WTC11 (cell line): ENCODE measurements around the gene TMX2. TPM values are rescaled to one million over a fixed set of nuclear protein-coding genes. Genes with fewer than 3 reads are reported as not detected.
A peak's percentile ranks its signal among the peaks of the same experiment; 100 is the strongest.

Experiments used
- ATAC-seq: fragments of 200-7000 bp; cut with Tn5 transposase; 2 replicates; pipeline ENCODE4 v1.10.0; 2021; ENCODE audit warnings: mild to moderate bottlenecking, moderate library complexity
- CTCF ChIA-PET: fragments of 300-600 bp; sonication (Branson Sonifier 250); formaldehyde crosslinking; loops from one replicate; lab custom pipeline; 2021; ENCODE audit warnings: antibody characterized with exemption; lab: Charles Lee
- POLR2A ChIA-PET: fragments of 350-600 bp; sonication (Branson Sonifier 250); formaldehyde crosslinking; loops from one replicate; lab custom pipeline; 2021; ENCODE audit warnings: antibody characterized with exemption; lab: Charles Lee
- DNase-seq: peaks from one replicate; pipeline ENCODE4 v3.0.0; 2021; ENCODE audit warnings: low spot score
- H3K27ac Mint-ChIP-seq: 2 replicates; pipeline ENCODE4 v1.8.0; 2021; ENCODE audit warnings: mixed read lengths
- H3K27me3 Mint-ChIP-seq: 2 replicates; pipeline ENCODE4 v1.8.0; 2021; ENCODE audit warnings: low read depth, mild to moderate bottlenecking, moderate library complexity, mixed read lengths
- H3K36me3 Mint-ChIP-seq: 2 replicates; pipeline ENCODE4 v1.8.0; 2021; ENCODE audit warnings: mixed read lengths
- H3K4me1 Mint-ChIP-seq: 2 replicates; pipeline ENCODE4 v1.8.0; 2022; ENCODE audit warnings: mixed read lengths
- H3K4me3 Mint-ChIP-seq: 2 replicates; pipeline ENCODE4 v1.8.0; 2021; ENCODE audit warnings: mild to moderate bottlenecking, moderate library complexity, mixed read lengths
- H3K9me3 Mint-ChIP-seq: 2 replicates; pipeline ENCODE4 v1.8.0; 2021; ENCODE audit warnings: mixed read lengths
- ARID4B ChIP-seq: sonication (generic); formaldehyde crosslinking; IDR thresholded peaks from 2 replicates; pipeline ENCODE4 v1.8.0; 2023; ENCODE audit warnings: missing genetic modification reagents, mild to moderate bottlenecking, borderline replicate concordance
- ATF1 ChIP-seq: sonication (generic); formaldehyde crosslinking; IDR thresholded peaks from 2 replicates; pipeline ENCODE4 v1.8.1; 2023; ENCODE audit warnings: mild to moderate bottlenecking, moderate library complexity, missing genetic modification reagents
- ATF3 ChIP-seq: sonication (generic); formaldehyde crosslinking; conservative IDR thresholded peaks from 2 replicates; pipeline ENCODE4 v1.8.1; 2022; ENCODE audit warnings: mild to moderate bottlenecking, missing genetic modification reagents
- ATF6 ChIP-seq: sonication (generic); formaldehyde crosslinking; IDR thresholded peaks from 2 replicates; pipeline ENCODE4 v1.8.1; 2023; ENCODE audit warnings: mild to moderate bottlenecking, missing genetic modification reagents
- FOXJ3 ChIP-seq: sonication (generic); formaldehyde crosslinking; IDR thresholded peaks from 2 replicates; pipeline ENCODE4 v1.9.0; 2021; ENCODE audit warnings: missing genetic modification reagents, mild to moderate bottlenecking, borderline replicate concordance
- HMGA2 ChIP-seq: fragments of 250-450 bp; sonication (Bioruptor Pico); IDR thresholded peaks from 2 replicates; pipeline ENCODE4 v1.4.0; 2021; ENCODE audit warnings: mild to moderate bottlenecking, moderate library complexity
- KAT7 ChIP-seq: sonication (generic); formaldehyde crosslinking; IDR thresholded peaks from 2 replicates; pipeline ENCODE4 v1.8.1; 2023; ENCODE audit warnings: missing genetic modification reagents, mild to moderate bottlenecking, borderline replicate concordance
- MLX ChIP-seq: sonication (generic); formaldehyde crosslinking; IDR thresholded peaks from 2 replicates; pipeline ENCODE4 v1.8.1; 2023; ENCODE audit warnings: mild to moderate bottlenecking, missing genetic modification reagents, moderate library complexity
- NFYB ChIP-seq: sonication (generic); formaldehyde crosslinking; conservative IDR thresholded peaks from 2 replicates; pipeline ENCODE4 v1.8.0; 2022; ENCODE audit warnings: low read depth, missing genetic modification reagents
- NR1H2 ChIP-seq: sonication (generic); formaldehyde crosslinking; IDR thresholded peaks from 2 replicates; pipeline ENCODE4 v1.9.0; 2021; ENCODE audit warnings: mild to moderate bottlenecking, moderate library complexity, missing genetic modification reagents
- NR2C2 ChIP-seq: sonication (generic); formaldehyde crosslinking; IDR thresholded peaks from 2 replicates; pipeline ENCODE4 v1.8.0; 2022; ENCODE audit warnings: mild to moderate bottlenecking, missing genetic modification reagents
- NR3C1 ChIP-seq: sonication (generic); formaldehyde crosslinking; conservative IDR thresholded peaks from 2 replicates; pipeline ENCODE4 v1.8.1; 2023; ENCODE audit warnings: low read depth, mild to moderate bottlenecking, missing genetic modification reagents
- RELA ChIP-seq: sonication (generic); formaldehyde crosslinking; IDR thresholded peaks from 2 replicates; pipeline ENCODE4 v1.8.1; 2022; ENCODE audit warnings: missing genetic modification reagents, mild to moderate bottlenecking, borderline replicate concordance
- SMAD3 ChIP-seq: sonication (generic); formaldehyde crosslinking; IDR thresholded peaks from 2 replicates; pipeline ENCODE4 v1.8.0; 2022; ENCODE audit warnings: missing genetic modification reagents, mild to moderate bottlenecking, borderline replicate concordance
- SP1 ChIP-seq: sonication (generic); formaldehyde crosslinking; conservative IDR thresholded peaks from 2 replicates; pipeline ENCODE4 v1.8.1; 2022; ENCODE audit warnings: missing genetic modification reagents
- TEAD4 ChIP-seq: sonication (generic); formaldehyde crosslinking; IDR thresholded peaks from 2 replicates; pipeline ENCODE4 v1.8.0; 2022; ENCODE audit warnings: mild to moderate bottlenecking, missing genetic modification reagents
- ZNF138 ChIP-seq: sonication (generic); formaldehyde crosslinking; conservative IDR thresholded peaks from 2 replicates; pipeline ENCODE4 v1.8.1; 2022; ENCODE audit warnings: mild to moderate bottlenecking, moderate library complexity, missing genetic modification reagents
- ZNF219 ChIP-seq: sonication (generic); formaldehyde crosslinking; IDR thresholded peaks from 2 replicates; pipeline ENCODE4 v1.8.0; 2023; ENCODE audit warnings: missing genetic modification reagents, mild to moderate bottlenecking, borderline replicate concordance
- ZNF232 ChIP-seq: sonication (generic); formaldehyde crosslinking; IDR thresholded peaks from 2 replicates; pipeline ENCODE4 v1.8.0; 2022; ENCODE audit warnings: mild to moderate bottlenecking, missing genetic modification reagents
- ZNF512 ChIP-seq: sonication (generic); formaldehyde crosslinking; IDR thresholded peaks from 2 replicates; pipeline ENCODE4 v1.8.1; 2022; ENCODE audit warnings: missing genetic modification reagents, borderline replicate concordance
- ZNF671 ChIP-seq: fragments of 250-450 bp; sonication (Bioruptor Pico); IDR thresholded peaks from 2 replicates; pipeline ENCODE4 v1.8.0; 2021; ENCODE audit warnings: mild to moderate bottlenecking
- total RNA-seq: library from RNA; stranded (reverse); gene quantifications from 3 replicates; pipeline ENCODE4 v1.2.3, GENCODE V29; 2021
- TF ChIP-seq, protein P1 (sequence below): fragments of 250-450 bp; sonication (Bioruptor Pico); IDR thresholded peaks from 2 replicates; pipeline ENCODE4 v1.8.0; 2021; ENCODE audit warnings: mild to moderate bottlenecking
- TF ChIP-seq, protein P2 (sequence below): sonication (generic); formaldehyde crosslinking; IDR thresholded peaks from 2 replicates; pipeline ENCODE4 v1.8.1; 2023; ENCODE audit warnings: mild to moderate bottlenecking, missing genetic modification reagents

Gene TMX2
- total RNA-seq, 1 experiment from 2014 or later, result 85.4 TPM

- H3K4me1 Mint-ChIP-seq, result peaks cover 34% of the 10 kb centered on the region
- no peak for ATAC-seq
- peaks cover 7% of the 10 kb centered on the region; the same call in 1 of the 2 replicates for H3K36me3 Mint-ChIP-seq
- no peaks in the 10 kb centered on the region for H3K9me3 Mint-ChIP-seq
- H3K4me3 Mint-ChIP-seq, result no peak overlapping the region
- H3K27ac Mint-ChIP-seq, result peak overlapping the region; percentile 95
- TF ChIP-seq ZNF219 (CRISPR knock-in tag) (no peak), ARID4B (no peak), SMAD3 (CRISPR knock-in tag) (no peak), NR1H2 (CRISPR knock-in tag) (no peak), HMGA2 (CRISPR knock-in tag) (no peak), KAT7 (CRISPR knock-in tag) (no peak), ZNF232 (CRISPR knock-in tag) (no peak), ATF3 (CRISPR knock-in tag) (no peak), NR2C2 (CRISPR knock-in tag) (no peak), NR3C1 (CRISPR knock-in tag) (no peak), ATF6 (no peak), SP1 (CRISPR knock-in tag) (no peak)
- ChIA-PET POLR2A (no interaction called here), CTCF (interaction anchor here (0.9 to 2.9 kb wide), 2 partner anchors 64 to 73 kb away, joined by 3 to 15 read pairs; no protein-coding TSS in a partner anchor)
- no peak for DNase-seq
- no peaks in the 10 kb centered on the region for H3K27me3 Mint-ChIP-seq
Observed at GRCh38 chr11:57727185-57727584, 14.8 kb downstream of the TMX2 start.

DNA sequence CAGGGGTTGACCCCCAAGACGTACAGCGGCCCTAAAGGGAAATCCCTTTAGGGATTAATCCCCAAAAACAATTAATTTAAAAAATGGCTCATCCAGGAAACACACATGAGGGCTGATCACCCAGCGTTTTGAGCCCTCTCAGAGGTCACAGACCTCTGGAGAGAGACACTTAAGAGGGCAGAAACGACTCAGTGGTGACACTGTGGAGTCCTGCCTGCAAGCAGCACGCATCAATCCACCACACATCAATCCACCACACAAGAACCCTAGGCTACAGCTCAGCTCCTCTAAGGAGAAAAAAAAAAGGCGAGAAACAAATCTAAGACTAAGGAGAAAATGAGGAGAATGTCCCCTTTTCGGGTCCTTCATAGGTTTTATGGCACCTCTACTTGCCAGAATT is 16.4 kb downstream of the TMX2 start:
- DNase-seq (no peak), ATAC-seq (peak; percentile 70)
- CTCF ChIA-PET, result interaction anchor here (0.5 to 2.9 kb wide), 4 partner anchors 15 to 272 kb away, joined by 3 to 15 read pairs (median 4); no protein-coding TSS in a partner anchor
- Mint-ChIP-seq H3K36me3 (peaks cover 7% of the 10 kb centered on the region; the same call in 1 of the 2 replicates), H3K27me3 (no peaks in the 10 kb centered on the region), H3K27ac (peak overlapping the region; percentile 95), H3K4me1 (peaks cover 35% of the 10 kb centered on the region), H3K9me3 (no peaks in the 10 kb centered on the region), H3K4me3 (peak overlapping the region; percentile 30)
- POLR2A ChIA-PET, result interaction anchor here (0.5 to 1.0 kb wide), 2 partner anchors 12 to 39 kb away, joined by 3 to 4 read pairs; partner anchors contain the start of gene SELENOH
- TF ChIP-seq FOXJ3 (CRISPR knock-in tag) (no peak), ZNF138 (CRISPR knock-in tag) (no peak), ZNF512 (CRISPR knock-in tag) (no peak), RELA (CRISPR knock-in tag) (no peak), ZNF219 (CRISPR knock-in tag) (no peak), ATF1 (CRISPR knock-in tag) (no peak), MLX (no peak), NFYB (no peak), TEAD4 (no peak), ZNF671 (no peak)
- TF ChIP-seq, protein P1, sequence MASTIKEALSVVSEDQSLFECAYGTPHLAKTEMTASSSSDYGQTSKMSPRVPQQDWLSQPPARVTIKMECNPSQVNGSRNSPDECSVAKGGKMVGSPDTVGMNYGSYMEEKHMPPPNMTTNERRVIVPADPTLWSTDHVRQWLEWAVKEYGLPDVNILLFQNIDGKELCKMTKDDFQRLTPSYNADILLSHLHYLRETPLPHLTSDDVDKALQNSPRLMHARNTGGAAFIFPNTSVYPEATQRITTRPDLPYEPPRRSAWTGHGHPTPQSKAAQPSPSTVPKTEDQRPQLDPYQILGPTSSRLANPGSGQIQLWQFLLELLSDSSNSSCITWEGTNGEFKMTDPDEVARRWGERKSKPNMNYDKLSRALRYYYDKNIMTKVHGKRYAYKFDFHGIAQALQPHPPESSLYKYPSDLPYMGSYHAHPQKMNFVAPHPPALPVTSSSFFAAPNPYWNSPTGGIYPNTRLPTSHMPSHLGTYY (CRISPR knock-in tag), result no peak
- TF ChIP-seq, protein P2, sequence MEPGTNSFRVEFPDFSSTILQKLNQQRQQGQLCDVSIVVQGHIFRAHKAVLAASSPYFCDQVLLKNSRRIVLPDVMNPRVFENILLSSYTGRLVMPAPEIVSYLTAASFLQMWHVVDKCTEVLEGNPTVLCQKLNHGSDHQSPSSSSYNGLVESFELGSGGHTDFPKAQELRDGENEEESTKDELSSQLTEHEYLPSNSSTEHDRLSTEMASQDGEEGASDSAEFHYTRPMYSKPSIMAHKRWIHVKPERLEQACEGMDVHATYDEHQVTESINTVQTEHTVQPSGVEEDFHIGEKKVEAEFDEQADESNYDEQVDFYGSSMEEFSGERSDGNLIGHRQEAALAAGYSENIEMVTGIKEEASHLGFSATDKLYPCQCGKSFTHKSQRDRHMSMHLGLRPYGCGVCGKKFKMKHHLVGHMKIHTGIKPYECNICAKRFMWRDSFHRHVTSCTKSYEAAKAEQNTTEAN, result no peak
